ENCODE measurements around the gene FAM174C.

FAM174C gene

GRCh38 chr19:1251330-1252220 lies 23.8 kb upstream of the FAM174C start (continued):
- peak; percentile 81 for TF ChIP-seq PRDM10 (tag by site-specific recombination; IDR thresholded peaks at IDR 0.05)
- no peak for TF ChIP-seq ZNF544 (tag by site-specific recombination; IDR thresholded peaks at IDR 0.05)
- TF ChIP-seq ZNF449 (tag by site-specific recombination; IDR thresholded peaks at IDR 0.05): no peak
- TF ChIP-seq GLI2 (tag by site-specific recombination; IDR thresholded peaks at IDR 0.05; ENCODE audit: borderline replicate concordance, low read depth): no peak
- TF ChIP-seq ZNF501 (tag by site-specific recombination; IDR thresholded peaks at IDR 0.05): no peak; the same call in 1 of the 2 replicates
- no peak for TF ChIP-seq ZNF514 (tag by site-specific recombination; IDR thresholded peaks at IDR 0.05)
- no peak for TF ChIP-seq OSR2 (tag by site-specific recombination; IDR thresholded peaks at IDR 0.05)
- TF ChIP-seq ZNF791 (tag by site-specific recombination; IDR thresholded peaks at IDR 0.05): no peak
- no peak for TF ChIP-seq ZNF239 (tag by site-specific recombination; IDR thresholded peaks at IDR 0.05)
- TF ChIP-seq ZNF843 (tag by site-specific recombination; IDR thresholded peaks at IDR 0.05): no peak
- TF ChIP-seq ZNF350 (tag by site-specific recombination; IDR thresholded peaks at IDR 0.05): no peak
- TF ChIP-seq MEIS1 (CRISPR knock-in tag; IDR thresholded peaks at IDR 0.05; ENCODE audit: borderline replicate concordance): no peak
- no peak for TF ChIP-seq ZNF155 (tag by site-specific recombination; IDR thresholded peaks at IDR 0.05)
- TF ChIP-seq MZF1 (tag by site-specific recombination; IDR thresholded peaks at IDR 0.05; ENCODE audit: borderline replicate concordance): no peak
- no peak for TF ChIP-seq TRIM28 (IDR thresholded peaks at IDR 0.05; ENCODE audit: borderline replicate concordance, low read length)
- no peak for TF ChIP-seq ELK4 (IDR thresholded peaks at IDR 0.05; ENCODE audit: borderline replicate concordance, low read depth, low read length)
- TF ChIP-seq ZNF639 (tag by site-specific recombination; IDR thresholded peaks at IDR 0.05): no peak
- TF ChIP-seq ZNF266 (tag by site-specific recombination; IDR thresholded peaks at IDR 0.05; ENCODE audit: low read depth): no peak
- TF ChIP-seq ZNF830 (tag by site-specific recombination; IDR thresholded peaks at IDR 0.05; ENCODE audit: low read depth): no peak
- TF ChIP-seq ZBTB7A (tag by site-specific recombination; IDR thresholded peaks at IDR 0.05; ENCODE audit: low read depth): no peak; the same call in none of the 2 replicates
- TF ChIP-seq ZNF19 (tag by site-specific recombination; IDR thresholded peaks at IDR 0.05; ENCODE audit: low read depth): no peak
- TF ChIP-seq ZNF521 (tag by site-specific recombination; IDR thresholded peaks at IDR 0.05): no peak
- TF ChIP-seq ZNF280C (tag by site-specific recombination; IDR thresholded peaks at IDR 0.05): no peak
- TF ChIP-seq ZEB2 (tag by site-specific recombination; IDR thresholded peaks at IDR 0.05): peak; percentile 88
- TF ChIP-seq ZNF394 (tag by site-specific recombination; IDR thresholded peaks at IDR 0.05; ENCODE audit: borderline replicate concordance): peak; percentile 49; the same call in 1 of the 2 replicates
- TF ChIP-seq TSHZ1 (tag by site-specific recombination; IDR thresholded peaks at IDR 0.05; ENCODE audit: borderline replicate concordance): no peak
